HUES48 (cell line): ENCODE results near the gene BMERB1.
A peak's percentile ranks its signal among the peaks of the same experiment; 100 is the strongest.
"Not testable (repeated sequence)": the region's sequence is repeated elsewhere in the genome, so short reads cannot be mapped to it uniquely, and the experiment has no call there.

Experiments
- H3K27ac ChIP-seq: one replicate; pipeline ENCODE4 v1.7.0; 2013; ENCODE audit warnings: low read depth, low read length, inconsistent platforms
- H3K27me3 ChIP-seq: 2 replicates; pipeline ENCODE4 v1.6.1; 2013; ENCODE audit warnings: mild to moderate bottlenecking, low read length; ENCODE audit not compliant: control insufficient read depth, insufficient read depth
- H3K36me3 ChIP-seq: 2 replicates; pipeline ENCODE4 v1.6.1; 2013; ENCODE audit warnings: low read length; ENCODE audit not compliant: control insufficient read depth, insufficient read depth
- H3K4me1 ChIP-seq: 2 replicates; pipeline ENCODE4 v1.6.1; 2013; ENCODE audit warnings: mild to moderate bottlenecking, low read length; ENCODE audit not compliant: control insufficient read depth, insufficient read depth
- H3K4me3 ChIP-seq: 2 replicates; pipeline ENCODE4 v1.5.1; 2013; ENCODE audit warnings: mild to moderate bottlenecking, low read depth, low read length
- H3K9ac ChIP-seq: 2 replicates; pipeline ENCODE4 v1.6.1; 2013; ENCODE audit warnings: mild to moderate bottlenecking, low read depth, low read length, moderate library complexity
- H3K9me3 ChIP-seq: 2 replicates; pipeline ENCODE4 v1.6.1; 2013; ENCODE audit warnings: low read length; ENCODE audit not compliant: control insufficient read depth, insufficient read depth

The BMERB1 gene

DNA sequence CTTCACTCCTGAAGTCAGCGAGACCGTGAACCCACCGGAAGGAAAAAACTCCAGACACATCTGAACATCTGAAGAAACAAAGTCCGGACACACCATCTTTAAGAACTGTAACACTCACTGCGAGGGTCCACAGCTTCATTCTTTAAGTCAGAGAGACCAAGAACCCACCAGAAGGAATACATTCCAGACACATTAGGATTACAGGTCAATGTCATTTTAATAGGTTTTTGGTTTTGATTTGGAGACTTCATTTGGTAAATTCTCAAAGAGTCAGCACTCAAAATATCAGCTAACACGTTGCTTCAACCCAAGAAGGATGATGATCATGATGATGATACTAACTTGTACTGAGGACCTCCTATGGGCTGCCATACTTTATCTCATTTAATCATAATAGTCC is 7.6 kb upstream of the BMERB1 start:
- Histone ChIP-seq H3K27me3 (no peaks in the 10 kb centered on the region), H3K27ac (no peak overlapping the region), H3K36me3 (no peaks in the 10 kb centered on the region), H3K9ac (no peak overlapping the region), H3K9me3 (no peaks in the 10 kb centered on the region), H3K4me1 (peaks cover 2% of the 10 kb centered on the region; the same call in 1 of the 2 replicates), H3K4me3 (no peak overlapping the region)

DNA sequence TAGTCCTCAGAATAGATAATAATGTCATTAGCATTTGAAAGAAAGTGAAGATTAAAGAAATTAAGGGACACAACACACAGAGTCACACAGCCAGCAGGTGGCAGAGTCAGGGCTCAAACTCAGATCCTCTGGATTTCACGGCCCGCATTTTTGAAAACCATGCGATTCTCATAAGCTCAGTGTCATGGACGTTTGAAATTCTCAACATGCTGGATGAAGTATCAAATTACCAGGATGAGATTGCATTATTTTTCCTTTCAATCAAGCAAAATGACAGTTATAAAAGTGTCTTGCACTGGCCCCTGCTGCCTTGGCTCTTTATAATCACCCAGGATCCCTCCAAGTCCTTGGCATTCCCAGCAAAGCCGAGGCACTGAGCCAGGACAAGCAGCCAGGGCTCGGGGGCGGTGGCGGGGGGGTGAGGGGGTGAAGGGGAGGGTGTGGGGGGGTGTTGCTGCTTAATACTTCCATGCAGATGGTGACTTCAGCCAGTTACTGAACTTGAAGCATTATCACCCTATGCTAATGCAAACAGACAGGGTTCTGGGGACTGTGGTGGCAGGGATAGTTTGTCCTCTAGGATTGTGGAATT is 6.6 kb upstream of the BMERB1 start:
- no peaks in the 10 kb centered on the region for H3K27me3 ChIP-seq
- no peaks in the 10 kb centered on the region for H3K9me3 ChIP-seq
- peaks cover 2% of the 10 kb centered on the region; the same call in 1 of the 2 replicates for H3K4me1 ChIP-seq
- H3K9ac ChIP-seq = no peak overlapping the region
- H3K36me3 ChIP-seq = no peaks in the 10 kb centered on the region
- no peak overlapping the region for H3K4me3 ChIP-seq
- no peak overlapping the region for H3K27ac ChIP-seq

DNA sequence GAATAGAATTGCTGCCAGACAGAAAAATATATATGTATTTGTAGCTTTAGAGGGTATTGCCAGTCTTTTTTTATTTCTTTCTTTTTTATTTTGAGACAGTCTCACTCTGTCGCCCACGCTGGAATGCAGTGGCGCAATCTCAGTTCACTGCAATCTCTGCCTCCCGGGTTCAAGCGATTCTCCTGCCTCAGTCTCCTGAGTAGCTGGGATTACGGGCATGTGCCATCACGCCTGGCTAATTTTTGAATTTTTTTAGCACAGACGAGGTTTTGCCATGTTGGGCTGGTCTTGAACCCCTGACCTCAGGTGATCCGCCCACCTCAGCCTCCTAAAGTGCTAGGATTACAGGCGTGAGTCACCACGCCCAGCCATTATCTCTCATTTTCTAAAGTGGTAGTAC is 3.5 kb upstream of the BMERB1 start:
- not testable (repeated sequence) for H3K9ac ChIP-seq, H3K9me3 ChIP-seq, H3K4me3 ChIP-seq, H3K27ac ChIP-seq, H3K36me3 ChIP-seq, H3K4me1 ChIP-seq
- peaks cover 10% of the 10 kb centered on the region for H3K27me3 ChIP-seq

- no peaks in the 10 kb centered on the region for H3K9me3 ChIP-seq
- H3K4me1 ChIP-seq = peaks cover 7% of the 10 kb centered on the region
- H3K27ac ChIP-seq = no peak overlapping the region
- H3K4me3 ChIP-seq = peak overlapping the region; percentile 81
- H3K27me3 ChIP-seq = peaks cover 12% of the 10 kb centered on the region
- H3K9ac ChIP-seq = no peak overlapping the region
- no peaks in the 10 kb centered on the region for H3K36me3 ChIP-seq
These were observed 336 bp upstream of the BMERB1 start for GRCh38 chr16:15434079-15434424.

- H3K36me3 ChIP-seq = no peaks in the 10 kb centered on the region
- H3K9ac ChIP-seq = no peak overlapping the region; the same call in none of the 2 replicates
- peak overlapping the region; percentile 81 for H3K4me3 ChIP-seq
- H3K27me3 ChIP-seq = peaks cover 12% of the 10 kb centered on the region
- no peak overlapping the region for H3K27ac ChIP-seq
- H3K9me3 ChIP-seq = no peaks in the 10 kb centered on the region
- peaks cover 7% of the 10 kb centered on the region for H3K4me1 ChIP-seq
These were observed 952 bp downstream of the BMERB1 start for GRCh38 chr16:15435216-15435864.

DNA sequence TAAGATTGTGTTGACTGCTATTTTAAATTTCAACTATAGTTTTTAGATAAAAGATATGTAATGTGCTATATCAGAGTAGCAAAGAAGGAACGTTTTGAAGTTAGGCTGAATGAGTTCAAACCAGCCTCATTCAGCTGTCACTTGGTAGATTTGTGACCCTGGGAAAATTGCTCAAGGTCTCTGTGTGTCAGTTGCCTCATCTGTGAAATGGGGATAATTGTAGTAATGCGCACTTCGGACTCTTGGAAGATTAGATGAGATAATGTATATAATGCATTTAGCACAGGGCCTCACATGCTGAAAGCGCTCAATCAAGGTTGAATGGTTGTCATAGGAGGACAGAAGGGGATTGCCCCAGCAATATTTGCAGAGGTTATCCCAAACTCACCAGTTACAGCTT is 4.7 kb downstream of the BMERB1 start:
- H3K4me3 ChIP-seq = no peak overlapping the region
- no peak overlapping the region for H3K9ac ChIP-seq
- H3K27ac ChIP-seq = no peak overlapping the region
- H3K27me3 ChIP-seq = peaks cover 12% of the 10 kb centered on the region
- no peaks in the 10 kb centered on the region for H3K36me3 ChIP-seq
- no peaks in the 10 kb centered on the region for H3K9me3 ChIP-seq
- peaks cover 7% of the 10 kb centered on the region for H3K4me1 ChIP-seq

GRCh38 chr16:15439521-15439920 is 5.1 kb downstream of the BMERB1 start:
- Histone ChIP-seq H3K36me3 (no peaks in the 10 kb centered on the region), H3K4me3 (no peak overlapping the region), H3K27ac (no peak overlapping the region), H3K4me1 (peaks cover 7% of the 10 kb centered on the region), H3K9me3 (no peaks in the 10 kb centered on the region), H3K27me3 (peaks cover 12% of the 10 kb centered on the region), H3K9ac (no peak overlapping the region)

DNA sequence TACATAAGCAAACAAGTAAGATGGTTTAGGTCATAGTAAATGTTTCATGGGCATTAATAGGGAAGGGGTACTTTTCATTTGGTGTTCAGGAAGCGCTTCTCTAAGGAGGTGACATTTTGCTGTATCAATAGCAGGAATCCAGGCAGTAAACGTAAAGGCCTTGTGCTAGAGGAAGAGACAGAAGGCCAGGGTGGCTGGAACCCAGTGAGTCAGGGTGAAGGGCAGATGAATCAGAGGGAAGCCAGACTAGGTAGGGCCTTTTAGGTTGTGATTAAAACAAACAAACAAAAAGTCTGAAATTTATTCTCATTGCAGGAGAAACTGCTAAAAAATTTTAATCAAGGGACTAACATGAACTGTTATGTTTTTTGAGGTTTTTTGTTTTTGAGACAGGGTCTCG is 6.5 kb downstream of the BMERB1 start:
- no peak overlapping the region for H3K4me3 ChIP-seq
- H3K27ac ChIP-seq = no peak overlapping the region
- H3K4me1 ChIP-seq = peaks cover 1% of the 10 kb centered on the region
- no peaks in the 10 kb centered on the region for H3K36me3 ChIP-seq
- H3K27me3 ChIP-seq = peaks cover 2% of the 10 kb centered on the region
- H3K9me3 ChIP-seq = no peaks in the 10 kb centered on the region
- H3K9ac ChIP-seq = no peak overlapping the region

- H3K9ac ChIP-seq, H3K9me3 ChIP-seq, H3K4me1 ChIP-seq, H3K27ac ChIP-seq, H3K36me3 ChIP-seq, H3K4me3 ChIP-seq, H3K27me3 ChIP-seq: not testable (repeated sequence)
These were observed 7.8 kb downstream of the BMERB1 start for GRCh38 chr16:15442140-15442539.

DNA sequence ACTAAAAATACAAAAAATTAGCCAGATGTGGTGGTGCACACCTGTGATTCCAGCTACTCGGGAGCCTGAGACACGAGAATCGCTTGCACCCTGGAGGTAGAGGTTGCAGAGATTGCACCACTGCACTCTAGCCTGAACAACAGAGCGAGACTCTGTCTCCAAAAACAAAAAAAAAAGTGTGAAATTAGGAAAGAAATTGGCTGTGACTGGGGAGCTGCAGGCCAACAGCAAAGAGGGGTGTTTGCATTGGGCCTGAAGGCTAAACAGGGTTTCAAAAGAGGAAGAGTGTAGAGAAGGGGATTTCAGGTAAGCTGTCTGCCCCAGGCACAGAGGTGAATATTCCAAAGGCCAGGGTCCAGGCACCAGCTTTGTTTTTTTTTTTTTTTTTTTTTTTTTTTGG is 9.4 kb downstream of the BMERB1 start:
- Histone ChIP-seq H3K9ac (no peak overlapping the region), H3K36me3 (no peaks in the 10 kb centered on the region), H3K4me3 (no peak overlapping the region), H3K4me1 (no peaks in the 10 kb centered on the region), H3K27ac (no peak overlapping the region), H3K9me3 (no peaks in the 10 kb centered on the region), H3K27me3 (no peaks in the 10 kb centered on the region)

GRCh38 chr16:15444264-15444663 is 9.9 kb downstream of the BMERB1 start:
- H3K9me3 ChIP-seq = no peaks in the 10 kb centered on the region
- H3K36me3 ChIP-seq = no peaks in the 10 kb centered on the region
- no peaks in the 10 kb centered on the region for H3K27me3 ChIP-seq
- H3K27ac ChIP-seq = no peak overlapping the region
- no peak overlapping the region for H3K4me3 ChIP-seq
- no peaks in the 10 kb centered on the region for H3K4me1 ChIP-seq
- H3K9ac ChIP-seq = no peak overlapping the region
